ENCODE data around the gene MICALL2.

The MICALL2 gene

DNA sequence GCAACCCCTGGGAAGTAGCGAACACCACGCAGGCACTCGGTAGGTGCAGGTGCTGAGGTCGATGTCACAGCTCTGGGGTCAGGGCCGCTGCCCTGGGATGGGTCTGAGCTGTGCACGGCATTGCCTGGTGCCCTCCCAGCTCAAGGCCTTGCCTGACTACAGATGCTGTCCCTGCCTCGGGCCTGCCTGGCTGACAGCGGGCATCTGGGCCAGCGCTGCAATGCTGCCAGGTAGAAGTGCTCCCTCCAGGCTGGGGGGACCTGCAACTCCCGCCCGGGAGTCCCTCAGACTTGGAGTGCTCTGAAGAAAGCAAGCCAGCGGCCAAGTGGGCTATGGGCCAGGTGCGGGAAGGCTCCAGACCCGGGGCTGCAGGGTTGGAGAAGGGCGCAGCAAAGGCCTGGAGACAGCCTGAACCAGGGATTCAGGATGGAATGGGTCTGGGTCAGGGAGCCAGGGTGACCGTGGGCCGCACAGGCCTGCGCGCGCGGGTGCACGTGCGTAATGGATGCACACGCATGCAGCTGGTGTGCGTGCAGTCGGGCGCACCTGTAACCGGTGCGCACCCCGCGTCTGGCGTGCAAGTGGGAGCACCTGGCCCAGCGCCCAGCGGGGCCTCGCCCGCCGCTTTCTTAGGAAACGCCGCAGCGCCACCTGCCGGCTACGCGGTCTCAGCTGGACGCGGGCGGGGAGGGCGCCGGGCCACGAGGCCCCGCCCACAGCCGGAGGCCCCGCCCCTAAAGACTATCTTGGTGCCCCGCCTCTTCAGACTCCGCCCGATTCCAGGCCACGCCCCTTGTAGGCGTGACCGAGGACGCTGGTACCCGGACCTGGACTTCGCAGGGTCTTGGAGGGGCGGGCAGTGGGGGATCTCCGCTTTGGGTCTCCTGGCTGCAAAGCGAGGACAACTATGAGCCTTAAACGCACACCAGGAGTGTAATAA is 46.7 kb downstream of the MICALL2 start (continued):
- peak; percentile 25; the same call in 1 of the 2 replicates for TF ChIP-seq KLF1 (tag by site-specific recombination; IDR thresholded peaks at IDR 0.05)
- TF ChIP-seq SP2 (tag by site-specific recombination; IDR thresholded peaks at IDR 0.05): peak; percentile 72
- TF ChIP-seq GLIS1 (tag by site-specific recombination; IDR thresholded peaks at IDR 0.05): peak; percentile 13; the same call in 1 of the 2 replicates
- peak; percentile 12; the same call in 1 of the 2 replicates for TF ChIP-seq ZNF394 (tag by site-specific recombination; IDR thresholded peaks at IDR 0.05; ENCODE audit: borderline replicate concordance)
- peak; percentile 40 for TF ChIP-seq ZNF654 (tag by site-specific recombination; IDR thresholded peaks at IDR 0.05; ENCODE audit: low read depth)
- no peak for TF ChIP-seq ZNF449 (tag by site-specific recombination; IDR thresholded peaks at IDR 0.05)
- no peak for TF ChIP-seq ZNF350 (tag by site-specific recombination; IDR thresholded peaks at IDR 0.05)
- TF ChIP-seq ZNF221 (tag by site-specific recombination; IDR thresholded peaks at IDR 0.05; ENCODE audit: borderline replicate concordance): no peak
- 0 out of 2 replicates have a peak, but pooled peaks have one; percentile 29 for TF ChIP-seq ZFHX2 (tag by site-specific recombination; conservative IDR thresholded peaks at IDR 0.05)
- TF ChIP-seq ZSCAN30 (tag by site-specific recombination; IDR thresholded peaks at IDR 0.05): 0 out of 2 replicates have a peak, but pooled peaks have one; percentile 47
- peak; percentile 58; the same call in 1 of the 2 replicates for TF ChIP-seq ZNF600 (tag by site-specific recombination; IDR thresholded peaks at IDR 0.05)
- peak; percentile 57 for TF ChIP-seq SCRT2 (tag by site-specific recombination; IDR thresholded peaks at IDR 0.05)
- peak; percentile 56 for TF ChIP-seq ZBTB10 (tag by site-specific recombination; IDR thresholded peaks at IDR 0.05)
- no peak for TF ChIP-seq ZNF112 (tag by site-specific recombination; IDR thresholded peaks at IDR 0.05)

DNA sequence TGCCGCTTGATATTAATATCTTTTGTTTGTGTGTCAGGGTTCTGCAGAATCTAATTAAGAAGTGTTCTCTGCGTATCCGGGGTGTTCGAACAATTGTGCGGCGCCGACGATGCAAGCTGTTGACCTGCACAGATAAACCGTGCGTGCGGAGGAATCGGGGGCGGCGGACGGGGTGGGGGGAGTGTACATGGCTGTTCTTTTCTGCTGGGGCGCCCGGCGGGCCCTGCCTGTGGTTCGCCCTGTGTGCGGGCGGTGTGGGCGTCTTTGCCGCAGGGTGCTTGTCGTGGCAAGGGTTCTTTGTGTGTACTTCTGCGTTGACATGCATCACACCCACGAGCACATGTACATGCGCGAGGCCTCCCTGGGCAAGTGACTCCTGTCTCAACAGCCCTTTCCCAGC is 47.9 kb downstream of the MICALL2 start:
- H3K4me1 ChIP-seq (ENCODE audit: control insufficient read depth, insufficient read depth, low read length): no peaks in the 10 kb centered on the region
- no peaks in the 10 kb centered on the region for H3K9me3 ChIP-seq (ENCODE audit: control insufficient read depth, insufficient read depth, low read depth, low read length)
- TF ChIP-seq ZNF280C (tag by site-specific recombination; IDR thresholded peaks at IDR 0.05) (no peak), ZFHX2 (tag by site-specific recombination; conservative IDR thresholded peaks at IDR 0.05) (peak; percentile 38)
- no peaks in the 10 kb centered on the region for H3K36me3 ChIP-seq (ENCODE audit: control insufficient read depth in 2 of 2, insufficient read depth in 1 of 2, low read length in 2 of 2)
- ChIA-PET CTCF (interaction anchor here (1.0 to 2.6 kb wide), 2 partner anchors 186 to 218 kb away, joined by 4 to 12 read pairs; no protein-coding TSS in a partner anchor), POLR2A (no interaction called here)
- no peak overlapping the region for H3K4me3 ChIP-seq (ENCODE audit: low read depth, low read length)
- H3K27ac ChIP-seq (ENCODE audit: extremely low read depth, low read depth, low read length): no peak overlapping the region

Measured in HEK293 (cell line).